Measurements from ENCODE around the gene OR10G8. TPM values are rescaled to one million over a fixed set of nuclear protein-coding genes. Genes with fewer than 3 reads are reported as not detected.
"Not testable (repeated sequence)": the region's sequence is repeated elsewhere in the genome, so short reads cannot be mapped to it uniquely, and the experiment has no call there.

The OR10G8 gene
- total and polyA plus RNA-seq, 9 donors = not detected

- WGBS, 3 donors = 75 to 85% (median 82%) methylated on average over 2 of the region's 2 CpGs
- H3K27me3 ChIP-seq = no peaks in the 10 kb centered on the region
- H3K36me3 ChIP-seq = no peaks in the 10 kb centered on the region
- no peak within 1 kb of the TSS for H3K27ac ChIP-seq
- no peak for DNase-seq
- no peaks in the 10 kb centered on the region for H3K4me1 ChIP-seq (ENCODE audit: insufficient read depth)
- intact Hi-C loops (cut with DNase I) = no loop called here
- H3K9me3 ChIP-seq = no peaks in the 10 kb centered on the region
- no peak within 1 kb of the TSS for H3K4me3 ChIP-seq
- TF ChIP-seq EP300 (IDR thresholded peaks at IDR 0.05) (no peak), POLR2A (IDR thresholded peaks at IDR 0.05) (no peak), CTCF (IDR thresholded peaks at IDR 0.05) (no peak)
Measured at GRCh38 chr11:124012697-124013096, 13.9 kb upstream of the OR10G8 start, which contains the start of gene OR10G4. Gene OR10G4 (plus strand): TSS chr11:124012997. CDS start chr11:124015575, 2,578 bp downstream.

GRCh38 chr11:124015837-124016236, 10.8 kb upstream of the OR10G8 start:
- intact Hi-C loops (cut with DNase I); H3K27me3 ChIP-seq: not testable (repeated sequence)

GRCh38 chr11:124036666-124037065, 10.1 kb downstream of the OR10G8 start:
- Histone ChIP-seq H3K4me3 (no peak overlapping the region), H3K27me3 (peaks cover 2% of the 10 kb centered on the region), H3K27ac (no peak overlapping the region), H3K9me3 (no peaks in the 10 kb centered on the region), H3K4me1 (ENCODE audit: insufficient read depth) (no peaks in the 10 kb centered on the region), H3K36me3 (no peaks in the 10 kb centered on the region)
- no peak for DNase-seq
- 7 to 17% (median 9%) methylated on average over 1 of the region's 1 CpG for WGBS, 3 donors
- TF ChIP-seq POLR2A (IDR thresholded peaks at IDR 0.05) (no peak), EP300 (IDR thresholded peaks at IDR 0.05) (no peak), CTCF (IDR thresholded peaks at IDR 0.05) (no peak)
- intact Hi-C loops (cut with DNase I) = no loop called here

More at GRCh38 chr11:124015837-124016236, 10.8 kb upstream of the OR10G8 start:
- H3K36me3 ChIP-seq; H3K27ac ChIP-seq; H3K4me1 ChIP-seq (ENCODE audit: insufficient read depth); DNase-seq; H3K9me3 ChIP-seq; H3K4me3 ChIP-seq: not testable (repeated sequence)
- WGBS, 3 donors = 91 to 97% (median 93%) methylated on average over 4 to 7 of the region's 9 CpGs

GRCh38 chr11:124039557-124039956, 13.0 kb downstream of the OR10G8 start:
- intact Hi-C loops (cut with DNase I) = no loop called here
- Histone ChIP-seq H3K4me1 (ENCODE audit: insufficient read depth) (no peaks in the 10 kb centered on the region), H3K27me3 (peaks cover 2% of the 10 kb centered on the region), H3K27ac (no peak overlapping the region), H3K4me3 (no peak overlapping the region), H3K9me3 (no peaks in the 10 kb centered on the region), H3K36me3 (no peaks in the 10 kb centered on the region)
- WGBS, 3 donors = 80 to 85% (median 84%) methylated on average over 9 of the region's 9 CpGs
- DNase-seq = no peak
- TF ChIP-seq POLR2A (IDR thresholded peaks at IDR 0.05) (no peak), EP300 (IDR thresholded peaks at IDR 0.05) (no peak), CTCF (IDR thresholded peaks at IDR 0.05) (no peak)

GRCh38 chr11:124041254-124041653, 14.7 kb downstream of the OR10G8 start, which contains the start of gene OR10G7:
Gene OR10G7 (minus strand): TSS chr11:124041325. CDS start chr11:124039001, 2,324 bp downstream.
- no peak within 1 kb of the TSS for H3K27ac ChIP-seq
- H3K4me1 ChIP-seq (ENCODE audit: insufficient read depth) = no peaks in the 10 kb centered on the region
- no peaks in the 10 kb centered on the region for H3K36me3 ChIP-seq
- H3K27me3 ChIP-seq = peaks cover 2% of the 10 kb centered on the region
- H3K4me3 ChIP-seq = no peak within 1 kb of the TSS
- 0 to 4% (median 0%) methylated on average over 1 of the region's 1 CpG for WGBS, 3 donors
- no peak for DNase-seq
- H3K9me3 ChIP-seq = no peaks in the 10 kb centered on the region
- TF ChIP-seq EP300 (IDR thresholded peaks at IDR 0.05) (no peak), POLR2A (IDR thresholded peaks at IDR 0.05) (no peak), CTCF (IDR thresholded peaks at IDR 0.05) (no peak)
- intact Hi-C loops (cut with DNase I) = no loop called here
